ENCODE measurements around the gene ATP5MG.
"Not testable (repeated sequence)": the region's sequence is repeated elsewhere in the genome, so short reads cannot be mapped to it uniquely, and the experiment has no call there.

ATP5MG gene

GRCh38 chr11:118379497-118379896, 21.9 kb upstream of the ATP5MG start:
- Histone ChIP-seq H3K36me3 (ENCODE audit: control insufficient read depth, insufficient read depth, low read length) (peaks cover 16% of the 10 kb centered on the region), H3K4me3 (ENCODE audit: low read length) (no peak overlapping the region), H3K4me1 (ENCODE audit: control insufficient read depth, insufficient read depth, low read length) (no peaks in the 10 kb centered on the region), H3K27me3 (ENCODE audit: control insufficient read depth, insufficient read depth, low read length) (no peaks in the 10 kb centered on the region), H3K9me3 (ENCODE audit: control insufficient read depth, low read length) (no peaks in the 10 kb centered on the region), H3K9ac (ENCODE audit: low read length) (no peak overlapping the region)

DNA sequence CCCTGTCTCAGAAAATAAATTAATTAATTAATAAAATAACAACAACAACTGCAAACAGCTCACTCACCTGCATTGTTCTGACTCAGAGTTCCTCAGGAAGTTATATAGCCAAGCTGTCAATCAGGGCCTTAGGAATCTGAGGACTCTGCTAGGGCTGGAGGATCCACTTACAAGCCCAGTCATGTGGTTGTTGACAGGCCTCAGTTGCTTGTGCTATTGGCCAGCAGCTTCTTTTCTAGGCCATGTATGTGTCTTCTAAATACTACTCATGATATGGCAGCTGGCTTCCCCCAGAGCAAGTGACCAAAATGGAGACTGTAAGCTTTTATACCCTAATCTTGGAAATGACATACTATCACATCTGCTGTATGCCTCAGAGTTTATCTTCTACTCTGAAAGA, 20.8 kb upstream of the ATP5MG start:
- Histone ChIP-seq H3K9me3 (ENCODE audit: control insufficient read depth, low read length) (no peaks in the 10 kb centered on the region), H3K36me3 (ENCODE audit: control insufficient read depth, insufficient read depth, low read length) (peaks cover 12% of the 10 kb centered on the region), H3K4me3 (ENCODE audit: low read length) (no peak overlapping the region), H3K4me1 (ENCODE audit: control insufficient read depth, insufficient read depth, low read length) (no peaks in the 10 kb centered on the region), H3K9ac (ENCODE audit: low read length) (no peak overlapping the region), H3K27me3 (ENCODE audit: control insufficient read depth, insufficient read depth, low read length) (no peaks in the 10 kb centered on the region)

DNA sequence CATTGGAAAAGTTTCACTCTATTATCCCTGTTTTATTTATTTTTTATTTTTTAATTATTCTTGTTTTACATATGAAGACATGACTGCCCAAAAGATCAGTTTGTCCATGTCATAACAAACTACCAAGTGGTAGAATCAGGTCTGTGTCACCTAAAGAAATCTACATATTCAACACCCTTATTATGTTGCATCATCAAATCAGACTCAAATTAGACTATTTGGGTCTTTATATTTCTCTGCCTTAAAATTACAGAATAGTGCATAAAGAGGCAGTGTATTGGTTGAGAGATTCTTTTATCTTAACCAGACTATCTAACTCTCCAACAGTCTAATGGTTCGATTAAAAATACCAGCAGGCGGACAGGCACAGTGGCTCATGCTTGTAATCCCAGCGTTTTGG, 18.5 kb upstream of the ATP5MG start:
- Histone ChIP-seq H3K4me3 (ENCODE audit: low read length) (no peak overlapping the region), H3K9me3 (ENCODE audit: control insufficient read depth, low read length) (no peaks in the 10 kb centered on the region), H3K36me3 (ENCODE audit: control insufficient read depth, insufficient read depth, low read length) (peaks cover 13% of the 10 kb centered on the region)

DNA sequence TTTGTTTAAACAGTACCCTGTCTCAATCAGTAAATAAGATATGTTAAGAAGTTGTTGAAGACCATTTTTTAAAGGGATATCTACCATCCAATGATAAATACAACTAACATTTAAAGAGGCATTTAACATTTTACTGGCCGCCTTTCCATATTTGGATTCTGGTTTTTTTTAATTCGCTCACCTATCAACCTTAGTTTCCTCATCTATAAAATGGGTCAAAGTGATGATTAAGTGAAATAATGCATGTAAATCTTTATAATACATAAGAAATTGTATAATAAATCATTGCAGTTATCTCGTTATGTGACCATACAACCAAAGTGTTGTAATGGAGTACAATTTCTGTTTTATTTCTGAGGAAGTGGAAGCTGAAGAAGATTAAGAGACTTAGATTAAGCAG, 17.7 kb upstream of the ATP5MG start:
- Histone ChIP-seq H3K36me3 (ENCODE audit: control insufficient read depth, insufficient read depth, low read length) (peaks cover 13% of the 10 kb centered on the region), H3K4me3 (ENCODE audit: low read length) (no peak overlapping the region), H3K27me3 (ENCODE audit: control insufficient read depth, insufficient read depth, low read length) (no peaks in the 10 kb centered on the region), H3K9ac (ENCODE audit: low read length) (no peak overlapping the region), H3K4me1 (ENCODE audit: control insufficient read depth, insufficient read depth, low read length) (no peaks in the 10 kb centered on the region), H3K9me3 (ENCODE audit: control insufficient read depth, low read length) (no peaks in the 10 kb centered on the region)

More for the DNA sequence above, 18.5 kb upstream of the ATP5MG start:
- H3K4me1 ChIP-seq (ENCODE audit: control insufficient read depth, insufficient read depth, low read length): no peaks in the 10 kb centered on the region
- H3K27me3 ChIP-seq (ENCODE audit: control insufficient read depth, insufficient read depth, low read length): no peaks in the 10 kb centered on the region
- no peak overlapping the region for H3K9ac ChIP-seq (ENCODE audit: low read length)

GRCh38 chr11:118396097-118396501, 5.3 kb upstream of the ATP5MG start:
- no peaks in the 10 kb centered on the region for H3K9me3 ChIP-seq (ENCODE audit: control insufficient read depth, low read length)
- H3K36me3 ChIP-seq (ENCODE audit: control insufficient read depth, insufficient read depth, low read length): peaks cover 5% of the 10 kb centered on the region
- H3K27me3 ChIP-seq (ENCODE audit: control insufficient read depth, insufficient read depth, low read length): no peaks in the 10 kb centered on the region
- H3K9ac ChIP-seq (ENCODE audit: low read length): no peak overlapping the region
- no peak overlapping the region for H3K4me3 ChIP-seq (ENCODE audit: low read length)
- no peaks in the 10 kb centered on the region for H3K4me1 ChIP-seq (ENCODE audit: control insufficient read depth, insufficient read depth, low read length)

DNA sequence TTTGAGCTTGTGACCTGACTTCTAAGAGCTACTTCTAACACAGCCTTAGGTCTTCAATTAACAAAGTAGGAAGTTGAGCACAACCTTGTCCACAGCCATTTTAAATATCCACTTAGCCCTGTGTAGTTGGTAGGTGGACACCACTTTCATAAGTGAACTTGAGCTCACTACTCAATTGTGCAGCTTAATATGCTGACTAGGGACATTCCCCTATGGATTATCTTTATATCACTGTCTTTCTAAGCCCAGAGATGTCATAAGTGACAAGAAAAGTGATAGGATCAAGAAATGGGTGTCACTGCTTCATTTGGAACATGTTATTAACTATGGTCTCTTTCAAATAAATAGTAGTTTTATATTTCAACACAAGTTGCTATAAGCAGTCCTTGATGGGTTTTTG, 4.0 kb upstream of the ATP5MG start:
- Histone ChIP-seq H3K9me3 (ENCODE audit: control insufficient read depth, low read length) (no peaks in the 10 kb centered on the region), H3K4me1 (ENCODE audit: control insufficient read depth, insufficient read depth, low read length) (no peaks in the 10 kb centered on the region), H3K9ac (ENCODE audit: low read length) (no peak overlapping the region), H3K36me3 (ENCODE audit: control insufficient read depth, insufficient read depth, low read length) (peaks cover 3% of the 10 kb centered on the region), H3K27me3 (ENCODE audit: control insufficient read depth, insufficient read depth, low read length) (no peaks in the 10 kb centered on the region), H3K4me3 (ENCODE audit: low read length) (no peak overlapping the region)

GRCh38 chr11:118398791-118399559, 2.4 kb upstream of the ATP5MG start:
- Histone ChIP-seq H3K4me3 (ENCODE audit: low read length) (no peak overlapping the region), H3K36me3 (ENCODE audit: control insufficient read depth, insufficient read depth, low read length) (no peaks in the 10 kb centered on the region), H3K27me3 (ENCODE audit: control insufficient read depth, insufficient read depth, low read length) (no peaks in the 10 kb centered on the region), H3K9ac (ENCODE audit: low read length) (no peak overlapping the region), H3K4me1 (ENCODE audit: control insufficient read depth, insufficient read depth, low read length) (peaks cover 10% of the 10 kb centered on the region), H3K9me3 (ENCODE audit: control insufficient read depth, low read length) (no peaks in the 10 kb centered on the region)

- Histone ChIP-seq H3K9ac (ENCODE audit: low read length) (peak overlapping the region; percentile 69), H3K4me1 (ENCODE audit: control insufficient read depth, insufficient read depth, low read length) (peaks cover 10% of the 10 kb centered on the region), H3K36me3 (ENCODE audit: control insufficient read depth, insufficient read depth, low read length) (no peaks in the 10 kb centered on the region), H3K9me3 (ENCODE audit: control insufficient read depth, low read length) (no peaks in the 10 kb centered on the region), H3K27me3 (ENCODE audit: control insufficient read depth, insufficient read depth, low read length) (no peaks in the 10 kb centered on the region), H3K4me3 (ENCODE audit: low read length) (peak overlapping the region; percentile 91)
These were observed 629 bp downstream of the ATP5MG start for GRCh38 chr11:118401880-118402590.

DNA sequence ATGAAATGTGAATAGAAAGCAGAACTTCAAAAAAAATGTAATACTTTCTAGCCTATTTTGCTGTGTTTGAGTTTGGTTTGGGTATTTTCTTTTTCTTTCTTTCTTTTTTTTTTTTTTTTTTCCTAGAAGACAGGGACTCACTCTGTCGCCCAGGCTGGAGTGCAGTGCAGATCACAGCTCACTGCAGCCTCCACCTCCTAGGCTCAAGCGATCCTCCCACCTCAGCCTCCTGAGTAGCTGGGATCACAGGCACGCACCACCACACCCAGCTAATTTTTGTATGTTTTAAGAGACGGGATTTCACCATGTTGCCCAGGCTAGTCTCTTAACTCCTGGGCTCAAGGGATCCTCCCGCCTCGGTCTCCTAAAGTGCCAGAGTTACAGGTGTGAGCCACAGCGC, 1.2 kb downstream of the ATP5MG start:
- not testable (repeated sequence) for H3K9me3 ChIP-seq (ENCODE audit: control insufficient read depth, low read length); H3K36me3 ChIP-seq (ENCODE audit: control insufficient read depth, insufficient read depth, low read length); H3K27me3 ChIP-seq (ENCODE audit: control insufficient read depth, insufficient read depth, low read length); H3K4me1 ChIP-seq (ENCODE audit: control insufficient read depth, insufficient read depth, low read length)
- Histone ChIP-seq H3K9ac (ENCODE audit: low read length) (peak overlapping the region; percentile 69), H3K4me3 (ENCODE audit: low read length) (peak overlapping the region; percentile 91)

DNA sequence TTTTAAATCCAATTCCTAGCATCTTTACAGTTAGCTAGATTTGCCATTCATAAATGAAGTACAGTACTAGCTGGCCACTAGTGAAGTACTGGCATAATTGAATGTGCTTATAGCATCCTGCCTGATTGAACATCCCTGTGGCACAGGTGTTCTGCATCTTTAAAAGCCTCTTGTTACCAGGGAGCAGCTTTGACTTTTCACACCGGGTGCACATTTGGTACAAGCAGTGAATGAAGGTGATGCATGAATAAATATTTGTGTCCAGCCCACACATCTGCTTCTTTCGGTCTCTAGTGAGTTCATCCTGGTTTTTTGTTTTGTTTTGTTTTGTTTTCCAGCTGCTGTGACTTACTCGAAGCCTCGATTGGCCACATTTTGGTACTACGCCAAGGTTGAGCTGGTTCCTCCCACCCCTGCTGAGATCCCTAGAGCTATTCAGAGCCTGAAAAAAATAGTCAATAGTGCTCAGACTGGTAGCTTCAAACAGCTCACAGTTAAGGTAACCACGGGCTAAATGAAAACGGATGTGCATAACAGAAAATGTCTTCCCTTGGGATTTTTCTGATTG, 5.3 kb downstream of the ATP5MG start:
- Histone ChIP-seq H3K4me1 (ENCODE audit: control insufficient read depth, insufficient read depth, low read length) (peaks cover 10% of the 10 kb centered on the region), H3K9ac (ENCODE audit: low read length) (no peak overlapping the region), H3K9me3 (ENCODE audit: control insufficient read depth, low read length) (no peaks in the 10 kb centered on the region), H3K36me3 (ENCODE audit: control insufficient read depth, insufficient read depth, low read length) (no peaks in the 10 kb centered on the region), H3K4me3 (ENCODE audit: low read length) (no peak overlapping the region), H3K27me3 (ENCODE audit: control insufficient read depth, insufficient read depth, low read length) (no peaks in the 10 kb centered on the region)

- Histone ChIP-seq H3K4me1 (ENCODE audit: control insufficient read depth, insufficient read depth, low read length) (no peaks in the 10 kb centered on the region), H3K9me3 (ENCODE audit: control insufficient read depth, low read length) (no peaks in the 10 kb centered on the region), H3K9ac (ENCODE audit: low read length) (no peak overlapping the region), H3K27me3 (ENCODE audit: control insufficient read depth, insufficient read depth, low read length) (no peaks in the 10 kb centered on the region), H3K36me3 (ENCODE audit: control insufficient read depth, insufficient read depth, low read length) (no peaks in the 10 kb centered on the region), H3K4me3 (ENCODE audit: low read length) (no peak overlapping the region)
These were observed 8.8 kb downstream of the ATP5MG start for GRCh38 chr11:118410055-118410745.

DNA sequence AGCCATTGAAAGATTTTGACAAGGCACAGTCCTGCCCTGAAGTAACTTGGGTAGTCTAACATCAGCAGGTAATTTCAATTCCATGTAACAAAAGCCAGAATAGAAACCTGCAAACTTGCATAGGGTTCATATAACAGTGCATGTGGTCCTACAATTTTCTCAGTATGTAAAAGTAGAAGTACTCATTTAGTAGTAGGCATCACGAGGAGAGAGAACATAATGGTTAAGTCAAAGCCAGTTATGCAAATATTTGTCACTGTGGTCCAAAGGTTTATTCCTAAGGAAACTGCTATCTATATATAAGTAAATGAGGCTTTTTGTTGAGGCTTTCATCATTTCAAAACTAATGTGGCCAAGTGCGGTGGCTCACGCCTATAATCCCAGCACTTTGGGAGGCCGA, 10.1 kb downstream of the ATP5MG start:
- Histone ChIP-seq H3K27me3 (ENCODE audit: control insufficient read depth, insufficient read depth, low read length) (no peaks in the 10 kb centered on the region), H3K36me3 (ENCODE audit: control insufficient read depth, insufficient read depth, low read length) (no peaks in the 10 kb centered on the region), H3K9me3 (ENCODE audit: control insufficient read depth, low read length) (no peaks in the 10 kb centered on the region), H3K4me1 (ENCODE audit: control insufficient read depth, insufficient read depth, low read length) (no peaks in the 10 kb centered on the region), H3K4me3 (ENCODE audit: low read length) (no peak overlapping the region), H3K9ac (ENCODE audit: low read length) (no peak overlapping the region)

Measured in mucosa of stomach (tissue), 1 donor.